HG03135 (cell line): ENCODE measurements around the gene THRB.

Experiments used
- ATAC-seq: cut with Tn5 transposase; IDR thresholded peaks from one replicate; pipeline ENCODE4 v1.9.1; 2021; ENCODE audit warnings: mild to moderate bottlenecking, moderate library complexity; ENCODE audit not compliant: unreplicated experiment

THRB gene

DNA sequence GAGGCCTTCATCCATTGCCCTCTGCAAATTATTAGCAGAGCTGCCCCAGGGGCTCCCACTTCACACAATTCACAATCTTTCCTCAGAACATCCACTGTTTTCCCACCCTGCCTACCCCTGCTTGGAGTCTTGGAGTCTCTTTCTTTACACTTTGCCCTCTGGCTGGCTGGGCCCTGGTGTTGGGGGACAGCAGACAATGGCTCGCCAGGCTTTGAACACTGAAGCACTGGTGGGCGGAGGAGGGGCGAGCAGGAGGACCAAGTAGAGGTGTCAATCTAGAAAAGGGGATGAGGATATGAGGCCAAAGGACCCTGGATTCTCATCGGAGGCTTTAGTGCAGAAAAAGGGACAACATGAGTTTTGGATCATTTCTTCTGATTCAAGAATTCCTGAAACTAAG lies 337.5 kb downstream of the THRB start:
- ATAC-seq: no peak

DNA sequence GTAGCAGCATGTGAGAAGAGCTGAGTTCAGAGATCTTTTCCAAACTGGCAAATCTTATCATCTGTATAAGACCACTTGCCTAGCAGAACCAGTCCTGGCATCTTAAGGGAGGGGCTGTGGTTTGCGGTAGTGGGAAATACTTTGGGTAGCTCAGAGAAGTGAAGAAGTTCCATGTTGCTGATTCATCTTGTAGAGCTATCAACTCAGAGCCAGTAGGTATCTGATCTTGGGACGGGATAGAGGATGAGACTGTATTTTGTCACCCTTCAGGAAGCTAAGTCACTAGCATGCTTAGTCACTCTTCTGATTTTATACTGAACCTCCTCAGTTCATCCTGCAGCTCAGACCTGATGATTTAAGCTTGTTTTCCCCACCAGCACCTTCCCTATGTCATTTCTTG lies 338.2 kb downstream of the THRB start:
- no peak for ATAC-seq

DNA sequence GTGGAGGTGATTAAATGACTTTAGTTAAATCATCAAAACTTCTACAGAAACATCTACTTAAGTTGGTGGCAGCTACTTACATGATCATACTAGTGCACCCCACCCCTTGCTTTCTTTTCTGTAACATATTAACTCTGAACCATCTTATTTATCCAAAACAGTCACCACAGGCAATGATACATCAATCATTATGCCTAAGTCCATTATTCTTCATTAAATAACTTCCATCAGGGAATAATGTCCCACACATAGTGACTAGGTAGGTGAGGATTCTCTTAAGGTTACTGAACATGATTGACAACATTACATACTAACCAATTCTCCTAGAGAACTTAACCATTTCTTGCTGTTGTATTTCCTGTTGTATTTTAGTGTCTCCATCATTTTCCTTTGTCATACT lies 339.4 kb downstream of the THRB start:
- ATAC-seq: no peak

DNA sequence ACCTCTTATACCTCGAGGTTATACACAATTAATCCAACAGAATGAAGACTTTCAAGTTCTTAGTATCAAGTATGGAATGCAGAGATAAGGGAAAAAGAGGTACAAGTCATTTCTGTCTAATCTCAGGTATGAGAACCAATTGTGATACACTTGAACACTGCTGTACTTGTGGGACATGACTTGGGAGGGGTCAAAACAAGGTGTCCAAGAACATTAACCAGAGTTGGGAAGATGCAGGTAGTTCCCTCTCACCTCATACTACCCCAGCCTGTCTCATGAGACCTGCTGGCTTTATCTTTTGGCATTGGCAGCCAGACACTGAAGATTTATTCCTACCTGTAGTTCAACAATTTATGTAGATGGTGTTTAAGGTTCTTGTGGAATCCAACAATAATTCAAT lies 339.9 kb downstream of the THRB start:
- peak; percentile 7 for ATAC-seq

DNA sequence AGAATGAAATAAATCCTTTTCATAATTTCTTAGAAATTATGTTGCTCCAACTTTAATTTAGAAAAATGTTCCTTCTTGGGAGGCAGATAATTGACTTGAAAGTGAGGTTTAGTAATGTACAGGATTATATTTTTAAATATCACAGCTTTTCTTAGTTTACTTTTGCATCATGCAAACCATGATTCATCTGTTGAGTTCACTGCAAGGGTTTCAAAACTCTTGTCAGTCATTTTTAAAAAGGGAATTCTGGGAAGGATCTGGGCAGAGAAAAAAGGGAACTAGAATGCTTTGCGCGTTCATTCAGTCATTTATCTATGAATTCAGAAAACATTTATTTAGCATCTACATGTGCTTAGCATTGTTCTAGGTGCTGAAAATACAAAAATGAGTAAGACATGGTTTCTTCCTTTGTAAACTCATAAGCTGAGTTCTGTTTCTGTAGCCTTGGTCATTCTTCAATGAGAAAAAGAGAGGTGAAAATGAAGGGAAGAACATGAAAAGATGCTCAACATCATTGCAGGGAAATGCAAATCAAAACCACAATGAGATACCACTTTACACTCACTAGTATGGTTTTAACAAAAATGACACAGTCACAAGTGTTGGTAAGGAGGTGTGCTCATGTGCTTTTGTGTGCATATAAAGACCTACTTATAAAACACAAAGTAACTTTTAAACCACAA lies 340.5 kb downstream of the THRB start:
- peak; percentile 67 for ATAC-seq

DNA sequence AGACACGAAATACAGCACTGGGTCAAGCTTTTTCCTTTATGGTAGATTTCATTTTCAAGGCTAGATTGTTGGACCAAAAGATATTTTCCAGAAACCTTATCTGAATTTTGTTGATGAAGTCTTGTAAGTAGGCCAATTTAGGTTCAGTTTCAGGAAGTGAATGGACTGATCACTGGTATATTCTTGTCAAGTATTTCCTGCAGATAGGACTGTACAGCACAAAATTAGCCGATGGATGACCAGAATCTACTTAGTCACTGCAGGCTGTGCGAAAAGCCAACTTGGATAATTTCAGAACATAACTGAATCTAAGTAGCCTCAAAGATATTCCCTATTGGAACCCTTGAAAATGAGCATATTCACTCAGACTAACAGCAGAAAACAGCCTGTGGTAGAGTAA lies 343.1 kb downstream of the THRB start:
- ATAC-seq: no peak

DNA sequence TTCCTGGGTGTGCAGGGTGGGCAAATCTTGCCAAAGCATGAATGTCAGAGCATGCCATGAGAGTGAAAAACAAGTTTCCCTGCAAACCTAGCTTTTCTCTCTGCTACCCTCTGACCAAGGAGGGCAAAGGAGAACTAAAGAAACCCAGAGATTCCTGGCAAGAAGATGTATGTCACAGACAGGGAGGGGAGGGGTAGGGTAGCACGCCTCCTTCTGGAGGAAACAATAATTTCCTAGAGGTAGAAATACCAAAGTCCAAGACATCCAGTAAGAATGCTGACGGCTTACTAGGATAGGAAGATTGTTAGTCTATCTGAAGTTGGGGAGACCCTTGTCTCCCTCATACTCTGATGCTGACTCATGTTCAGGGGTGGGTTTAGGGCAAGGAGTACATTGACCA lies 345.6 kb downstream of the THRB start:
- ATAC-seq: no peak

DNA sequence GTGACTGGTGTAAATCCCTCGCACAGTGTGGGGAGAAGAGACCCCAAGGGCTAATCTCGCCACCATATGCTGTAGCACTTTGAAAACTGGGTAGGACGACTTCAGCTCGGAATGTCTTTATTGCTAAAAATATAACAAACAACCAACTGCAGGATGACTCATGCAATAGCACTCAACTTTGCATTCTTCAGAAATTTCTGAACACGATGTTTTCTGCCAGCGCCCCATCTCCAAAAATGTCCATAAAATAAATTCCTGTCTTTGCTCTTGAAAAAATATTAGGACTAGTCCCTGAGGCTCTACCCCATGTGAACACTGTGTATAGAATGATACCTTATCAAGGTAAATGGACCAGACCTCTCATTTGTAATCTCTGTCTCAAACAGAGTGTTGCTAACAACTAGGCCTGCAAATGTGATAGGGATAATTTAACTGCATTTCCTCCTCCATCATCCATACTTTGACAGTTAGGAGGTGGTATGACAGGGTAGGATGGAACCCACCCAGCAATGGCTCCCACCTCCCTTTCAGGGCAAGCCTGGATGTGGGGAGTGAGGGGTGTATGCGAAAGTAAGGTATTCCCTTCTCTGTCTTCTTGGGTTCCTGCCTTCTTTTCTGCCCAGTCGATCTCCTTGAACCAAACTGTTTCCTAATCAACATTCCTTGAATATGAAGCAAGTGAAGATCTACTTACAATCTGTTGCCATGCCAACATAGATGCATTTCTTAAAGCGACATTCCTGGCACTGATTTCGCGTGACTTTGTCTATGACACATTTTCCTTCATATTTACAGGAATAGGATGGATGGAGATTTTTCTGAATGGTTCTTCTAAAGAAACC lies 348.4 kb downstream of the THRB start:
- ATAC-seq: no peak

DNA sequence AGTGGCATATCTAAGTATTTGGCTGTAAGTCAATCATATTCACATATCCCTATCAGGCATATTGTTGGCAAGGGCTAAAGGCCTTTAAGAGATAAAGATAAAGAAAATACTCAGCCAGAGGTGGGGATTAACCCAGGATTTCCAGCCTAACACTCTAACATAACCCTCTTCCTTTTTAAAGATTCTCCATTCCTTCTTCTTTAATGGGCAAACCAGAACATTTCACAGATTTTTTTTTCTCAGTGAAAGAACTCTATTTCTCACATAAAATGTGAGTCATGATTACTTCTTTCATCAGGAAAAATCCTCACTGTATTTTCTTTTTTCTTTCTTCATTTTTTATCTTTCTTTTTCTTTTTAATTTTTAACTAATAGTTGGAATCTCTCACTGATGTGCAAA lies 349.2 kb downstream of the THRB start:
- ATAC-seq: no peak

DNA sequence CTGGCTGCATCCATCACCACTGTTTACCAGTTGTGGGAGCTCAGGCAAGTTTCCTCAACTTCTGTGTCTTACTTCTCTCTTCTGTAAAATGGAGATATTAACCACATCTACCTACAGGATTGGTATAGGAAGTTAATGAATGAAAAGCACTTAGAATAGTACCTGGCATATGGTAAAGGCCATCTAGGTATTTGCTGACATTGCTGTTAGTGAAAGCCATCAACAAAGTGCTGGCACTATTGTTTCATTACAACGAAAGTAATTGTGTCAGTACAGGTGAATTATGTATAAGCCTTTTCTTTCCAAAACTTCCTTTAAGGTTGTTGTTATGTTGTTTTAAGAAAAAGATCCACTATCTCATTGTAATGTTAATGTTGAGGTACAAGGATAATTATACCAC lies 352.5 kb downstream of the THRB start:
- no peak for ATAC-seq

DNA sequence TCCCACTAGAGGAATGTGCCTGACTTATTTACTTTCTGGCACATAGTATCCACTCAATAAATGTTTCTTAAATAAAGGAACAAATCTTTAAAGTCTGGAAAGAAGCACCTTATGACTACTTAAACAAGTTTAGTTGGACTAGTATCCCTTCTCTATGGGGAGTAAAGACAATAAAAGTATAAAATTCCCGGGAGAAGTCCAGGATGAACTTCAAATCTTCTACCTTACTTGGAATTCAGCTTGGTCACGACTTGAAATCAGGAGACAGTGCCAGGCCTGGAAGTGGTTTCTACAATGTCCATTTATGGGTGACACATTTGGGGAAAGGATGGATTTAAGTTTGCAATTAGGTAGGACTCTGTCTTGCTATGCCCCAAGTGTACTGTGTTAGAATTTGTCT lies 353.1 kb downstream of the THRB start:
- ATAC-seq: no peak

DNA sequence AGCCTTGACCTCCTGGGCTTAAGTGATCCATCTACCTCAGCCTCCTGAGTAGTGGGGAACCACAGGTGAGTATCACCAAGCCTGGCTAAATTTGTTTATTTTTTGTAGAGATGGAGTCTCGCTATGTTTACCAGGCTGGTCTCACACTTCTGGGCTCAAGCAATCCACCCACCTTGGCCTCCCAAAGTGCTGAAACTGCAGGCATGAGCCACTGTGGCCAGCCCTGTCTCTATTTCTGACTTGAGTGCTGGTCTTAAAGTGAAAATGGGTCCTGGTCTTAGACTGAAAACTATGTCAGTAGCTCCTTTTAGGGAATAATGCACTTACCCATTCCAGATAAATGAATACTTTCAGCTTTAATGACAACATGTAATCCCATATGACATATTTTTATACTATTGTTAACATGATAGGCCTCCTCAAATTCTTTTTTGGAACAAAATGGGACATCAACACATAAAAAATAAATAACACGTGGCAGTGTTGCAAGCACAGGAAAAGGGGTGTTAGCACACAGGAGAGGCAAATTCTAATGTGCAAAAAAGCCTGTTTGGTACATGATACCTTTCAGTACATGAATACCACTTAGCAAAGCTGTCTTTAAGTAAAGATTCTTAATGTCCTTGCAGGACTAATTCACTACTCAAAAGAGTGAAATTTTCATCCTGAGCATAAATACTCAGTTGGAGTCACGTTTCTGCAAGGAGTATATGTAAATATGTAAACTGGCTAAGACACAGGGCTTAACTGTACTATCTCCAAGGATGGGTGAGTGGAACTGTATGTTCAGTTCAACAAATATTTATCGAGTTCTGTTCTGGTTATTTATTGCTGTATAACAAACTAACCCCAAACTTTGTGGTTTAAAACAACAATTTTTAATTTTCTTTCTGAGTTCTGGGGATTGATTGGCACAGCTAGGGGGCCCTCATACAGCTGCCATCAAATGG lies 354.9 kb downstream of the THRB start:
- no peak for ATAC-seq

DNA sequence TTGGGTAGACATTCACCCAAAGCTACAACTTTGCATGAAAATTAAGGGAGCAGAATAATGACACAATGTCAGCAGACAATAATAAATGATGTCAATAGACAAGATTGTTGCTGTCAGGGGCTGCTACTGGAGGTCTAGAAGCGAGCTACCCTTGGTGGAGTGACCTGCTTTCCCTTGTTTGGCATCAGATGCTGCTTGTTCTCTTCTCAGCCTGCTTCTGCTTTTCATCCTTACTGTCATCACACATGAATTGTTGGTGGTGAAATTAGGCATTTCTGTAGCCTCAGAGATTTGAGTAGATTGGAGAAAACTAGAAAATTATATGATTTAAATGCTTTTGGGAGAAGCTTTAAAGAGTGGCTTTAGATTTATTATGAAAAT lies 355.8 kb downstream of the THRB start:
- no peak for ATAC-seq

DNA sequence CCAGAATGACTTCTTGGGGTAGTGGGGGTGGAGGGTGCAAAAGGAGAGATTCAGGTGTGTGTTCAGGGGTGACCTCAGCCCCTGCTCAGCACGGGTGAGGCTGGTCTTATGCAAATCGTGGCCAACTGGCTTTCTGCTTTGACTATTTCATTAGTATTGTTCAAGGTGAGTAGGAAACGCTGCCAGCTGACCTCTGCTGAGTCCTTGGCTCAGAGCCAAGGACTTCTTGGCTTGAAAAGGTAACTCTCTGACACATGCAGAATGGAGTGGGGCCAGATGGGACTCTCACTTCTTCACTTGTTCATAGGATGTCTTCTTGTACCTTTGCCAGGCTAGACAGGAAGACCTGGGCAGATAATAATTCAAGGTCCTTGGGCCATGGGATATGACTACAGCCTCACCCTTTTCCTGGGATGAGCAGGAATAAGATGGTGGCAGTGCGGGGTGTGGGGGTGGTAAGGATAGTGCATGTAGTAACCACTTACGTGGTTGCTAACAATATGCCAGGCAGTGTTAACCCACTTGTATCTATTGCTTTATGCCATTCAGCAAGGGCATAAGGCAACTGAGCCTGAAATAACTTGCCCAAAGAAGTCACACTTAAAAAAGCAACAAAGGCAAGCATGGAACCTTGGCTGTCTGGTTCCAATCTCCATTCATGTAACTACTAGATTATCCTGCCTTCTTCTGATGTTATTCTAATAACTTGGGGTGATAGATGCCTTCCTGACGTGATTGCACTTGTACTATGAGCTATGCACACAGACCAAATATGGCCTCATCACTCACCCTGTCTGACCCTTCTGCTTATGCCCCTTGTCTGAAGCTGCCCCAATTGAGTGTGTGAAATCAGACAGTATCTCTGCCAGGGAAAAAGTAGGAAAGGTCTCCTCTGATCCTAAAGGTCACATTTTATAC lies 356.4 kb downstream of the THRB start:
- ATAC-seq: no peak

DNA sequence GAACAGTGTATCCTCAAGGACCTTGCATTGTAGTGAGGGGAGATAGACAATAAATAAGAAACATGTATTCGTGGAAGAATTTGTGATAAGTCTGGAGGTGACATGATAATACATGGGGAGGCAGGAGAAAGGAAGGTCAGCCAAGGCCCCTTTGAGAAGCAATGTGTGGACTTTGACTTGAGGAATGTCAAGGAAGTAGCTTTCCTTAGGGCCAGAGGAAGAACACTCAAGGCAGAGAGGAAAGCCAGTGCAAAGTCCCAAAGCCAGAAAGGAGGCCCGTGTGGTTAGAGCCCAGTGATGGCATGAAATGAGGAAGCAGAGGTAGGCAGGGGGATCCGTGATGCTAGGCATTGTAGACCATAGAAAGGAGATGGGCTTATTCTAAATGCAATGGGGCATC lies 357.3 kb downstream of the THRB start:
- no peak for ATAC-seq

DNA sequence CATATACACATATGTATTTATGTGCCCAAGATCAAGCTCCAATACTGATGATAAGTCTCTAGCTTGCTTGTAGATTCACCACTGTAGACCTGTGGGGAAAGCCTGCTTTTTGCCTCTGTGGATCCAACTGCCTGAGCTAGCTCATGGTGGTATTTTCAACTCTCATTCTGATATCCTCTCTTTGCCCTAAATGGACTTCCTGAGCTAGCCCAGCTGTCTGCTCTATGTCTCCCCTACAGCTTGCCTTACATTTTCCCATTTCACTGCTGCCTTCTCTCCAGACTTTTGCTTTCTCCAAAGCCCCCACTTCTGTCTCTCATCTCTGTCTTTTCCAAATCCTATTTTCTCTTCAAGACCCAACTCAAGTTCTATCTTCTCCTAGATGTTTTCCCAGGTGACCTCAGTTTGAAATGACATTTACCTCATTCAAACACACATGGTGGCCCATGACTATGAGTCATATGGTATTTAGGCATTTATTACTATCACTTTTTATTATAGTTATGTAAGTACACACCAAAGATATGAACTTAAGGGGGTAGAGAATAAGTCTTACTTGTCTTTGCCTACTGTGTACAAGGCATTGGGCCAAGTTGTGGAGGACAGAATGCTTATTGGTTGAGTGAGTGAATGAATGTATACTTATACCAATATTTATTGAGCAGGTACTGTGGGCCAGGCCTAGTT lies 357.9 kb downstream of the THRB start:
- no peak for ATAC-seq

DNA sequence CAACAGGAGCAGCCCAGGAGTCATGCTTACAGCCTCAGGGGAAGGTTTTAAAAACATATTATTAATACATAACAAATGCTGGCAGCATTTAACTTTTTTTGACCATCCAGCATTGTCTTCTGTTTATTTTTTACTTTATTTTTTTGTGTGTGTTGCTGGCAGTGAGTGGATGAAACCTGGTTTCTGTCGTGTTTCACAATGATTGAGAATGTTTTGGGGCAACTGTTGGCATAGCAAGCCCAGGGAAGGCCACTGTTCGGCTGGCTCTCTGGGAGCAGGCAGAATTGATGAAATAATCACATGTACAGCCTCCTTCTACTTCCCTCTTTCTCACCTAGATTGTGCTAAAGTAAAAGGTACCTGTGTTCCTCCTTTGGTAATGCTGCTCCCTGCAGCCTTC lies 359.4 kb downstream of the THRB start:
- ATAC-seq: no peak

DNA sequence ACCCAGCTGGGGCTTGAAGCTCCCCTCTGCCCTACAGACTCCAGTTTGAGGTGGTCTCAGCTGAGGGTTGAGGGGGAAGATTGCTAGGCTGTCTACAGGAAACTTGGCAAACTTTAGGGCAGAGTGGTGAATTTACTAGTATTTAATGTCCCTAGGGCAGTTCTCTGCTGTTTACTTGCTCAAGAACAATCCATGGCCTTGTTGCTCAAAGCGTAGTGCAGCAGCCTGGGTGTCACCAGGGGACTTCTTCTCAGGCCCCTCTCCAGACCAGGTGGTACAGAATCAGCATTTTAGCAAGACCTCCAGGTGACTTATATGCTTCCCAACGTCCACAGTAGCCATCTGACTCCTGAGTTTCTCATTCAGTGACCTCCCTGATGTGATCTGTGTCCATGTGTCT lies 360.7 kb downstream of the THRB start:
- ATAC-seq: no peak

DNA sequence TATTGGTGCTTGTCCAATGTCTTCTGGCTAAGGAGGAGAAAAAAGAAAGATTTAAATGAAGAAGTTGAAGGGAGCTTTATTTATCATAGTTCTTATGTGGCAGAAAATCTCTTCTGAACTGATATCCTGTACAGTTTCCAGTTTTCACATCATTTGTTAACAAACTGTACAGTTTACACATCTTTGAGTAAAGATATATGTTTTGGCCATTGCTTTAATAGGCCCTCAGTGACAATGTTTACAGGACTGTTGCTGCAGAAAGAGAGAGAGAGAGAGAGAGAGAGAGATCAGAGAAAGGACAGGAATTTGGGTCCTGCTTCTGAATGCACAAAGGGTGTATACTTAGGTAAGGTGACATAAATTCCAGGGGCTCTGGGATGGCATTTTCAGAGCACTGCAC lies 361.2 kb downstream of the THRB start:
- no peak for ATAC-seq

DNA sequence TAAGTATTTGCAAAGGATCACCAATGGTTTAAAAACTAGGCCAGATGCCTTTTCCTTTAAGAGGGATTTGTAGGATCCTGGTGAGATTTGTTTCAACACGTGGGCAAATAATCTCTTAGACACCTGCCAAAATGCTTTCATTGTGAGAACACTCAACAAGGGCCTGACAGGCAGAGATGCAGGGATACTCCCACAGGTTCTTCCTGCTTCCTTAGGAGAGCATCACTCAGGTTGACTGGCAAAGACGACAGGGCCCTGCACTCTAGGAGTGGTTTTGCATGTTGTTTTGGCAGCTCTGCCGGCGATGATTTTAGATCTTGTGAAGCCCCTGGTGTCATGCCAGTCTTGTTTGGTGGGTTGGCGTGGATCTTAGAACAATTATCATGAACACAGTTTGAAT lies 365.1 kb downstream of the THRB start:
- no peak for ATAC-seq
